ENCODE results near the gene SKAP1.

- TF ChIP-seq CTCF (IDR thresholded peaks at IDR 0.05 in 4 of 5, conservative IDR thresholded peaks at IDR 0.05 in 1 of 5) (no peak), POLR2A (IDR thresholded peaks at IDR 0.05) (no peak)
Measured at GRCh38 chr17:48234922-48235321, 195.1 kb downstream of the SKAP1 start.

All from gastrocnemius medialis (tissue), 4 donors.